ENCODE measurements around the gene TAS2R50. TPM values are rescaled to one million over a fixed set of nuclear protein-coding genes. Genes with fewer than 3 reads are reported as not detected.

Gene TAS2R50
- total and polyA plus RNA-seq, 2 donors (not counting 1 experiment from before 2014, with no cell fraction given), result 2.3 TPM; not detected in 1

DNA sequence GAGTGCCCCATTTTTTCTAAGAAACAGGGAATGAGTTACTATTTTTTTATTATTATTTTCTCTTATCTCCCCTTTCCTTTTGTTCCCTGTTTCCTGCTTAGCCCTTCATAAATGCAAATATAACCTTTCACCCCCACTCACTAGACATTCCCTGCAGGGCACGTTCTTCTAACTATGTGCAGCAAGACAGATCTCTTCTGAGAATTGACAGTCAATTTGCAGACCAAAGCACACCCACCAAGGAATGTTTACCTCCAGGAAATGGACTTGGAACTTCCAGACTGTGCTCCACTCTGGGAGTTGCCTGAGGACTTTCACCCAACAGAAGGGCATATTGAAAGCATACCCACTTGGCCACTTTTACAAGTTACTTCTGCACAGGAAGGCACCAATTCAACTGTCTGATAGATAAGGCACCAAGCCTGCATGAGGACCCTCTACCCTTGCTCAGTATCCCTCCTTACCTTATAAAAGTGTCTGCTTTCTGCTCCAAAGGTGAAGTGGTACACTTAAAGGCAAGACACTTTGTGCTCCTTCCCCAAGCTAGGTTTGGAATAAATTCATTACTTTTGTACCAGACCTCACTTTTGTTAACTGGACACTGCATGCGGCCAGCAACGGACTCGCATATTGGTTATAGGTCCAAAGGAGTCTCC is 29.2 kb upstream of the TAS2R50 start:
- TF ChIP-seq EZH2 (IDR thresholded peaks at IDR 0.05; ENCODE audit: low read length, missing control alignments), result no peak
- TF ChIP-seq, protein P1, sequence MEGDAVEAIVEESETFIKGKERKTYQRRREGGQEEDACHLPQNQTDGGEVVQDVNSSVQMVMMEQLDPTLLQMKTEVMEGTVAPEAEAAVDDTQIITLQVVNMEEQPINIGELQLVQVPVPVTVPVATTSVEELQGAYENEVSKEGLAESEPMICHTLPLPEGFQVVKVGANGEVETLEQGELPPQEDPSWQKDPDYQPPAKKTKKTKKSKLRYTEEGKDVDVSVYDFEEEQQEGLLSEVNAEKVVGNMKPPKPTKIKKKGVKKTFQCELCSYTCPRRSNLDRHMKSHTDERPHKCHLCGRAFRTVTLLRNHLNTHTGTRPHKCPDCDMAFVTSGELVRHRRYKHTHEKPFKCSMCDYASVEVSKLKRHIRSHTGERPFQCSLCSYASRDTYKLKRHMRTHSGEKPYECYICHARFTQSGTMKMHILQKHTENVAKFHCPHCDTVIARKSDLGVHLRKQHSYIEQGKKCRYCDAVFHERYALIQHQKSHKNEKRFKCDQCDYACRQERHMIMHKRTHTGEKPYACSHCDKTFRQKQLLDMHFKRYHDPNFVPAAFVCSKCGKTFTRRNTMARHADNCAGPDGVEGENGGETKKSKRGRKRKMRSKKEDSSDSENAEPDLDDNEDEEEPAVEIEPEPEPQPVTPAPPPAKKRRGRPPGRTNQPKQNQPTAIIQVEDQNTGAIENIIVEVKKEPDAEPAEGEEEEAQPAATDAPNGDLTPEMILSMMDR (conservative IDR thresholded peaks at IDR 0.05 in 1 of 2, IDR thresholded peaks at IDR 0.05 in 1 of 2; ENCODE audit: low read depth in 1 of 2, low read length in 2 of 2), result no peak
- Histone ChIP-seq H3K4me1 (ENCODE audit: control insufficient read depth, extremely low read depth, insufficient read depth, low read length) (no peaks in the 10 kb centered on the region), H3K36me3 (ENCODE audit: control insufficient read depth, insufficient read depth, low read length) (no peaks in the 10 kb centered on the region), H2AFZ (ENCODE audit: low read length) (no peak overlapping the region), H3K9me3 (ENCODE audit: control insufficient read depth, insufficient read depth, low read depth, low read length) (no peaks in the 10 kb centered on the region), H3K4me2 (ENCODE audit: extremely low read depth, insufficient read depth, low read length) (no peak overlapping the region), H3K4me3 (replicated peaks in 1 of 4; ENCODE audit: control extremely low read depth in 1 of 4, insufficient read depth in 1 of 4, low read depth in 3 of 4, low read length in 4 of 4) (no peak overlapping the region), H4K20me1 (ENCODE audit: control insufficient read depth, extremely low read depth, insufficient read depth, low read length) (no peaks in the 10 kb centered on the region), H3K79me2 (ENCODE audit: control insufficient read depth, insufficient read depth, low read length) (no peaks in the 10 kb centered on the region), H3K9ac (ENCODE audit: insufficient read depth, low read length) (no peak overlapping the region), H3K27ac (ENCODE audit: insufficient read depth, low read length) (no peak overlapping the region), H3K27me3 (ENCODE audit: control insufficient read depth, insufficient read depth, low read length) (no peaks in the 10 kb centered on the region)
- no peak for DNase-seq (ENCODE audit: low read depth in 2 of 2)

DNA sequence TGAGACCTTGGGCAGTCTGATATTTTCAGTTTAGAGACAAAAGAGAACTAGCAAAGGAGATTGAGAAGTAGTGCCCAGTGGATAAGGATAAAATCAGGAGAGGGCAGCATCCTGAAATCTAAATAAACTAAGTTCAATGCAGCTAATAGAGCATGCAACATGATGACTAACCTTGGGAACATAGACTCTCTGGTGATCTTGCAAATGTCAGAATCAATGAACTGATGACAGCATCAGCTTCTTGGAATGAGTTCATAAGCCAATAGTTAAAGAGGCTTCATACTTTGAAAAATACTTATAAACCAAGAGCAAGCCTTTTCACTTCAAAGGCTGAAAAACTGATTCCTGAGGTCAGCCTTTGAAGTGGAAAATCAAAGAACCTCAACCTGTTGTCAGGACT is 27.5 kb upstream of the TAS2R50 start:
- Histone ChIP-seq H3K4me2 (ENCODE audit: extremely low read depth, insufficient read depth, low read length) (no peak overlapping the region), H3K27me3 (ENCODE audit: control insufficient read depth, insufficient read depth, low read length) (no peaks in the 10 kb centered on the region), H4K20me1 (ENCODE audit: control insufficient read depth, extremely low read depth, insufficient read depth, low read length) (no peaks in the 10 kb centered on the region), H2AFZ (ENCODE audit: low read length) (no peak overlapping the region), H3K79me2 (ENCODE audit: control insufficient read depth, insufficient read depth, low read length) (no peaks in the 10 kb centered on the region), H3K4me1 (ENCODE audit: control insufficient read depth, extremely low read depth, insufficient read depth, low read length) (no peaks in the 10 kb centered on the region), H3K9me3 (ENCODE audit: control insufficient read depth, insufficient read depth, low read depth, low read length) (no peaks in the 10 kb centered on the region), H3K27ac (ENCODE audit: insufficient read depth, low read length) (no peak overlapping the region), H3K4me3 (replicated peaks in 1 of 4; ENCODE audit: control extremely low read depth in 1 of 4, insufficient read depth in 1 of 4, low read depth in 3 of 4, low read length in 4 of 4) (no peak overlapping the region), H3K9ac (ENCODE audit: insufficient read depth, low read length) (no peak overlapping the region), H3K36me3 (ENCODE audit: control insufficient read depth, insufficient read depth, low read length) (no peaks in the 10 kb centered on the region)
- TF ChIP-seq EZH2 (IDR thresholded peaks at IDR 0.05; ENCODE audit: low read length, missing control alignments), result no peak
- TF ChIP-seq, protein P1 (conservative IDR thresholded peaks at IDR 0.05 in 1 of 2, IDR thresholded peaks at IDR 0.05 in 1 of 2; ENCODE audit: low read depth in 1 of 2, low read length in 2 of 2), result no peak
- DNase-seq (ENCODE audit: low read depth in 2 of 2), result peak; percentile 5 to 44

DNA sequence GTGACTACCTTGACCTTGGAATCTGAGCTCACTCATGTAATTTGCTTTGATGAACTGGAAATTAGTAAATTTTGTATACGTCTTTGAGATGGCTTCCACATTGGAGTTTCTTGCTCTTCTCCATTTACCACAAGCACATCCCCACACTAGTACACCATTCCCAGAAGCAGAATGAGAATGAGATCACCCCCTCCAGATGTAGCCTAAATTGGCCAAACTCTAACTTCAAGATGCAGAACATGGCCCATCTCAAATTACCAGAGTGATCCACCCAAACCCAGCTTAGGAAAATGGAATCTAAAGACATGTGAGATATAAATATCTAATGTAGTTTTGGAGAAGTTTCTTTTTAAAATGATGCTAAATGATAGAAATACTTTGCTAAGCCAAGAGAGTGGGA is 20.9 kb upstream of the TAS2R50 start:
- H3K36me3 ChIP-seq (ENCODE audit: control insufficient read depth, insufficient read depth, low read length), result no peaks in the 10 kb centered on the region
- no peak overlapping the region for H3K27ac ChIP-seq (ENCODE audit: insufficient read depth, low read length)
- TF ChIP-seq EZH2 (IDR thresholded peaks at IDR 0.05; ENCODE audit: low read length, missing control alignments), result no peak
- TF ChIP-seq, protein P1 (conservative IDR thresholded peaks at IDR 0.05 in 1 of 2, IDR thresholded peaks at IDR 0.05 in 1 of 2; ENCODE audit: low read depth in 1 of 2, low read length in 2 of 2), result no peak
- H2AFZ ChIP-seq (ENCODE audit: low read length), result no peak overlapping the region
- H3K4me1 ChIP-seq (ENCODE audit: control insufficient read depth, extremely low read depth, insufficient read depth, low read length), result no peaks in the 10 kb centered on the region
- no peak overlapping the region for H3K9ac ChIP-seq (ENCODE audit: insufficient read depth, low read length)
- no peak overlapping the region for H3K4me2 ChIP-seq (ENCODE audit: extremely low read depth, insufficient read depth, low read length)
- no peaks in the 10 kb centered on the region for H3K9me3 ChIP-seq (ENCODE audit: control insufficient read depth, insufficient read depth, low read depth, low read length)
- no peaks in the 10 kb centered on the region for H4K20me1 ChIP-seq (ENCODE audit: control insufficient read depth, extremely low read depth, insufficient read depth, low read length)
- H3K4me3 ChIP-seq (replicated peaks in 1 of 4; ENCODE audit: control extremely low read depth in 1 of 4, insufficient read depth in 1 of 4, low read depth in 3 of 4, low read length in 4 of 4), result no peak overlapping the region
- H3K27me3 ChIP-seq (ENCODE audit: control insufficient read depth, insufficient read depth, low read length), result no peaks in the 10 kb centered on the region
- H3K79me2 ChIP-seq (ENCODE audit: control insufficient read depth, insufficient read depth, low read length), result no peaks in the 10 kb centered on the region
- DNase-seq (ENCODE audit: low read depth in 2 of 2), result no peak

Data from fibroblast of lung (primary cell).